Bronchial epithelial cell (primary cell): Measurements from ENCODE around the gene CFAP107. TPM values are rescaled to one million over a fixed set of nuclear protein-coding genes. Genes with fewer than 3 reads are reported as not detected.
"Not testable (repeated sequence)": the region's sequence is repeated elsewhere in the genome, so short reads cannot be mapped to it uniquely, and the experiment has no call there.

Source experiments
- DNase-seq: peaks from one replicate; pipeline ENCODE4 v3.0.0-alpha.2; 2010; ENCODE audit warnings: low read depth
- FAIRE-seq: peaks from 2 replicates; lab custom pipeline; 2011; peaks lifted over from hg19 to GRCh38; lab: Jason Lieb, UNC
- H3K27me3 ChIP-seq: 2 replicates; pipeline ENCODE4 v1.5.1; 2011; ENCODE audit warnings: low read length; ENCODE audit not compliant: control insufficient read depth, insufficient read depth
- H3K36me3 ChIP-seq: 2 replicates; pipeline ENCODE4 v1.5.1; 2011; ENCODE audit warnings: low read length; ENCODE audit not compliant: control insufficient read depth, insufficient read depth
- H3K4me3 ChIP-seq: 2 replicates; pipeline ENCODE4 v1.5.1; 2011; ENCODE audit warnings: mild to moderate bottlenecking, low read depth, low read length, control low read depth
- CTCF ChIP-seq: IDR thresholded peaks from 2 replicates; pipeline ENCODE4 v1.5.1; 2011; ENCODE audit warnings: mild to moderate bottlenecking, moderate library complexity, low read length, control low read depth, inconsistent platforms; ENCODE audit not compliant: insufficient read depth, severe bottlenecking
- total RNA-seq: library from RNA; depleted of rRNA; stranded (reverse); fragments of >200 nt; gene quantifications from 2 replicates; pipeline ENCODE4 v1.2.1, GENCODE V29; 2014

Gene CFAP107
- total RNA-seq, 1 donor from 2014 or later: not detected

GRCh38 chr1:12708396-12709090 lies 37.5 kb upstream of the CFAP107 start:
- Histone ChIP-seq H3K36me3 (no peaks in the 10 kb centered on the region), H3K4me3 (no peak overlapping the region), H3K27me3 (no peaks in the 10 kb centered on the region)
- no peak for TF ChIP-seq CTCF
- FAIRE-seq (no peak), DNase-seq (no peak)

- H3K4me3 ChIP-seq: no peak overlapping the region
- FAIRE-seq: no peak
- DNase-seq: peak; percentile 13
- TF ChIP-seq CTCF: no peak
- no peaks in the 10 kb centered on the region for H3K27me3 ChIP-seq
- H3K36me3 ChIP-seq: no peaks in the 10 kb centered on the region
Measured at GRCh38 chr1:12709091-12709491, 36.9 kb upstream of the CFAP107 start.

- Histone ChIP-seq H3K4me3 (no peak overlapping the region), H3K36me3 (no peaks in the 10 kb centered on the region), H3K27me3 (no peaks in the 10 kb centered on the region)
- DNase-seq (peak; percentile 19), FAIRE-seq (no peak)
- no peak for TF ChIP-seq CTCF
Measured at GRCh38 chr1:12709696-12710095, 36.3 kb upstream of the CFAP107 start.

GRCh38 chr1:12711536-12711935 lies 34.5 kb upstream of the CFAP107 start:
- no peaks in the 10 kb centered on the region for H3K36me3 ChIP-seq
- TF ChIP-seq CTCF: no peak
- FAIRE-seq: no peak
- DNase-seq: no peak
- no peak overlapping the region for H3K4me3 ChIP-seq
- no peaks in the 10 kb centered on the region for H3K27me3 ChIP-seq

- Histone ChIP-seq H3K27me3 (no peaks in the 10 kb centered on the region), H3K36me3 (no peaks in the 10 kb centered on the region), H3K4me3 (no peak overlapping the region)
- FAIRE-seq: no peak
- DNase-seq: no peak
- TF ChIP-seq CTCF: no peak
Measured at GRCh38 chr1:12712076-12712475, 33.9 kb upstream of the CFAP107 start.

- no peaks in the 10 kb centered on the region for H3K27me3 ChIP-seq
- no peak for TF ChIP-seq CTCF
- no peaks in the 10 kb centered on the region for H3K36me3 ChIP-seq
- DNase-seq: no peak
- no peak for FAIRE-seq
- no peak overlapping the region for H3K4me3 ChIP-seq
Measured at GRCh38 chr1:12712929-12713328, 33.1 kb upstream of the CFAP107 start.

GRCh38 chr1:12713651-12714050 lies 32.3 kb upstream of the CFAP107 start:
- DNase-seq, H3K36me3 ChIP-seq, H3K27me3 ChIP-seq, H3K4me3 ChIP-seq, FAIRE-seq: not testable (repeated sequence)
